Measurements from ENCODE around the gene INSIG2. TPM values are rescaled to one million over a fixed set of nuclear protein-coding genes. Genes with fewer than 3 reads are reported as not detected.
A peak's percentile ranks its signal among the peaks of the same experiment; 100 is the strongest.
"Not testable (repeated sequence)": the region's sequence is repeated elsewhere in the genome, so short reads cannot be mapped to it uniquely, and the experiment has no call there.

Gene INSIG2
- total RNA-seq, 2 donors from 2014 or later = 15.2 to 15.9 TPM

GRCh38 chr2:118091631-118092030 lies 3.4 kb downstream of the INSIG2 start:
- DNase-seq = no peak
- intact Hi-C loops (cut with DNase I) = no loop called here
- no peak for ATAC-seq

GRCh38 chr2:118094102-118094501 lies 5.8 kb downstream of the INSIG2 start:
- intact Hi-C loops (cut with DNase I); ATAC-seq: not testable (repeated sequence)

GRCh38 chr2:118094503-118094902 lies 6.2 kb downstream of the INSIG2 start:
- intact Hi-C loops (cut with DNase I) = no loop called here
- no peak for DNase-seq
- ATAC-seq = no peak

More at GRCh38 chr2:118094102-118094501, 5.8 kb downstream of the INSIG2 start:
- not testable (repeated sequence) for DNase-seq

- intact Hi-C loops (cut with DNase I) = no loop called here
- ATAC-seq (peak in 1 of 2 donors; percentile 38), DNase-seq (no peak)
These were observed 7.3 kb downstream of the INSIG2 start for GRCh38 chr2:118095610-118096009.

GRCh38 chr2:118097657-118098056 lies 9.4 kb downstream of the INSIG2 start:
- no peak for DNase-seq
- ATAC-seq = no peak
- intact Hi-C loops (cut with DNase I) = no loop called here

GRCh38 chr2:118098307-118099030 lies 10.2 kb downstream of the INSIG2 start:
- DNase-seq (no peak), ATAC-seq (no peak)
- intact Hi-C loops (cut with DNase I) = no loop called here

- peak in 1 of 2 donors; percentile 38 for ATAC-seq
- no peak for DNase-seq
- intact Hi-C loops (cut with DNase I) = no loop called here
These were observed 14.3 kb downstream of the INSIG2 start for GRCh38 chr2:118102433-118103082.

- ATAC-seq (no peak), DNase-seq (no peak)
- intact Hi-C loops (cut with DNase I) = no loop called here
These were observed 16.0 kb downstream of the INSIG2 start for GRCh38 chr2:118103951-118104940.

GRCh38 chr2:118105497-118105896 lies 17.2 kb downstream of the INSIG2 start:
- ATAC-seq (no peak), DNase-seq (no peak)
- intact Hi-C loops (cut with DNase I) = no loop called here

GRCh38 chr2:118106926-118107325 lies 18.7 kb downstream of the INSIG2 start:
- no peak for ATAC-seq
- no peak for DNase-seq
- intact Hi-C loops (cut with DNase I) = no loop called here

- no peak for ATAC-seq
- intact Hi-C loops (cut with DNase I) = no loop called here
- no peak for DNase-seq
These were observed 22.0 kb downstream of the INSIG2 start for GRCh38 chr2:118110310-118110709.

GRCh38 chr2:118110991-118111390 lies 22.7 kb downstream of the INSIG2 start:
- DNase-seq = no peak
- ATAC-seq = no peak
- intact Hi-C loops (cut with DNase I) = no loop called here

GRCh38 chr2:118112771-118113334 lies 24.6 kb downstream of the INSIG2 start:
- DNase-seq = no peak
- intact Hi-C loops (cut with DNase I) = no loop called here
- ATAC-seq = no peak

- intact Hi-C loops (cut with DNase I) = no loop called here
- ATAC-seq (no peak), DNase-seq (no peak)
These were observed 26.6 kb downstream of the INSIG2 start for GRCh38 chr2:118114863-118115262.

- intact Hi-C loops (cut with DNase I) = no loop called here
- DNase-seq (no peak), ATAC-seq (no peak)
These were observed 27.5 kb downstream of the INSIG2 start for GRCh38 chr2:118115761-118116160.

GRCh38 chr2:118118479-118118878 lies 30.2 kb downstream of the INSIG2 start:
- DNase-seq = no peak
- ATAC-seq = no peak
- intact Hi-C loops (cut with DNase I) = no loop called here

GRCh38 chr2:118119158-118119727 lies 31.0 kb downstream of the INSIG2 start:
- DNase-seq (no peak), ATAC-seq (no peak)
- intact Hi-C loops (cut with DNase I) = no loop called here

GRCh38 chr2:118119761-118120400 lies 31.6 kb downstream of the INSIG2 start:
- intact Hi-C loops (cut with DNase I) = no loop called here
- DNase-seq (no peak), ATAC-seq (no peak)

GRCh38 chr2:118120401-118120780 lies 32.1 kb downstream of the INSIG2 start:
- DNase-seq = no peak
- ATAC-seq = no peak
- intact Hi-C loops (cut with DNase I) = no loop called here
